B cell (primary cell): ENCODE measurements around the gene STMN3. TPM values are rescaled to one million over a fixed set of nuclear protein-coding genes. Genes with fewer than 3 reads are reported as not detected.

ENCODE experiments used
- ATAC-seq: fragments of 200-7000 bp; cut with Tn5 transposase; one replicate; pipeline ENCODE4 v1.10.0; 2021; ENCODE audit warnings: low read depth, mild to moderate bottlenecking, moderate number of reproducible peaks, moderate library complexity
- CTCF ChIA-PET: fragments of 350-600 bp; sonication (Branson Sonifier 250); formaldehyde crosslinking; loops from one replicate; lab custom pipeline; 2021; ENCODE audit warnings: antibody characterized with exemption, inconsistent platforms; lab: Charles Lee
- POLR2A ChIA-PET: fragments of 350-600 bp; sonication (Branson Sonifier 250); formaldehyde crosslinking; loops from one replicate; lab custom pipeline; 2021; ENCODE audit warnings: antibody characterized with exemption; lab: Charles Lee
- DNase-seq: peaks from one replicate; pipeline ENCODE4 v3.0.0; 2013
- H2AFZ ChIP-seq: 2 replicates; pipeline ENCODE4 v1.6.1; 2012; ENCODE audit warnings: mild to moderate bottlenecking, low read depth, low read length; ENCODE audit not compliant: insufficient read depth, poor library complexity, severe bottlenecking
- H3K27ac ChIP-seq, 2 donors: 1 replicate in 1 of 2; 2 replicates in 1 of 2; pipeline ENCODE4 v1.5.1; 2012 to 2013; ENCODE audit warnings: low read length in 2 of 2, mild to moderate bottlenecking in 2 of 2, moderate library complexity in 1 of 2
- H3K27me3 ChIP-seq, 4 experiments: fragments of 200-600 bp in 1 of 4; sonication (generic) in 1 of 4; replicated peaks in 1 of 4; 1 replicate in 2 of 4; 2 replicates in 2 of 4; pipeline versions ENCODE4 v1.6.1 to v1.7.0; 2013 to 2016; ENCODE audit warnings: low read length in 3 of 4, mild to moderate bottlenecking in 2 of 4, mixed read lengths in 1 of 4, moderate library complexity in 1 of 4; ENCODE audit not compliant: insufficient read depth in 4 of 4, control insufficient read depth in 3 of 4; ENCODE audit errors: control extremely low read depth in 1 of 4
- H3K36me3 ChIP-seq, 2 experiments: replicated peaks in 1 of 2; 1 replicate in 1 of 2; 2 replicates in 1 of 2; pipeline versions ENCODE4 v1.6.1 to v1.7.1; 2013; ENCODE audit warnings: low read length in 1 of 2; ENCODE audit not compliant: insufficient read depth in 2 of 2, control insufficient read depth in 1 of 2; ENCODE audit errors: control extremely low read depth in 1 of 2, extremely low read depth in 1 of 2
- H3K4me1 ChIP-seq, 2 donors: fragments of 200-600 bp in 1 of 2; sonication (generic) in 1 of 2; 1 replicate in 1 of 2; 2 replicates in 1 of 2; pipeline versions ENCODE4 v1.5.1 to v1.6.1; 2013 to 2017; ENCODE audit warnings: low read length in 2 of 2; ENCODE audit not compliant: control insufficient read depth in 2 of 2, insufficient read depth in 2 of 2
- H3K4me2 ChIP-seq: replicated peaks from 2 replicates; pipeline ENCODE3; 2012; ENCODE audit warnings: mild to moderate bottlenecking, low read depth, low read length; ENCODE audit not compliant: poor library complexity, severe bottlenecking
- H3K4me3 ChIP-seq, 5 experiments: fragments of 200-600 bp in 1 of 5; sonication (generic) in 1 of 5; 1 replicate in 3 of 5; 2 replicates in 2 of 5; pipeline versions ENCODE4 v1.5.1 to v1.7.0; 2011 to 2016; ENCODE audit warnings: low read length in 4 of 5, mild to moderate bottlenecking in 4 of 5, low read depth in 2 of 5, control low read depth in 1 of 5, moderate library complexity in 1 of 5; ENCODE audit not compliant: insufficient read depth in 1 of 5; ENCODE audit errors: control extremely low read depth in 1 of 5, extremely low read depth in 1 of 5
- H3K79me2 ChIP-seq: fragments of 200-600 bp; sonication (generic); one replicate; pipeline ENCODE4 v1.6.0; 2016; ENCODE audit warnings: low read length; ENCODE audit not compliant: control insufficient read depth, insufficient read depth
- H3K9ac ChIP-seq: fragments of 200-600 bp; sonication (generic); 2 replicates; pipeline ENCODE4 v1.6.1; 2017; ENCODE audit warnings: mild to moderate bottlenecking, low read length, moderate library complexity
- H3K9me3 ChIP-seq, 3 donors: one replicate each; pipeline versions ENCODE4 v1.6.1 to v1.7.1; 2013; ENCODE audit warnings: low read length in 2 of 3; ENCODE audit not compliant: control insufficient read depth in 2 of 3, insufficient read depth in 1 of 3; ENCODE audit errors: control extremely low read depth in 1 of 3
- H4K20me1 ChIP-seq: 2 replicates; pipeline ENCODE4 v1.6.0; 2012; ENCODE audit warnings: mild to moderate bottlenecking, low read length; ENCODE audit not compliant: insufficient read depth, control insufficient read depth, poor library complexity, severe bottlenecking
- H3K27ac Mint-ChIP-seq: one replicate; pipeline ENCODE4 v1.8.0; 2021; ENCODE audit warnings: mixed read lengths
- H3K27me3 Mint-ChIP-seq: one replicate; pipeline ENCODE4 v1.8.0; 2021; ENCODE audit warnings: mixed read lengths
- H3K4me1 Mint-ChIP-seq: one replicate; pipeline ENCODE4 v1.8.0; 2021; ENCODE audit warnings: mixed read lengths
- H3K4me3 Mint-ChIP-seq: one replicate; pipeline ENCODE4 v1.8.0; 2021; ENCODE audit warnings: mixed read lengths
- H3K9me3 Mint-ChIP-seq: one replicate; pipeline ENCODE4 v1.8.0; 2022; ENCODE audit warnings: mixed read lengths; ENCODE audit not compliant: insufficient read depth
- EZH2 ChIP-seq: IDR thresholded peaks from 2 replicates; pipeline ENCODE4 v1.6.1; 2012; ENCODE audit warnings: borderline replicate concordance, low read depth, mild to moderate bottlenecking, moderate library complexity, low read length; ENCODE audit not compliant: insufficient read depth, poor library complexity, severe bottlenecking
- WGBS: methylation state at CpG from one replicate; pipeline ENCODE4 v1.1.5; 2013; ENCODE audit warnings: missing lambda C conversion rate; ENCODE audit not compliant: insufficient coverage; 5-methylcytosine and 5-hydroxymethylcytosine counted together
- intact Hi-C: fragments of 100-400 bp; cut with micrococcal nuclease; formaldehyde crosslinking; loops from one replicate; pipeline ENCODE4 v1.10.0; 2022
- polyA plus RNA-seq: library from polyadenylated mRNA; depleted of rRNA; stranded (reverse); fragments of >200 nt; gene quantifications from 2 replicates; pipeline ENCODE4 v1.2.3, GENCODE V29; 2012
- total RNA-seq, 2 donors: library from RNA; stranded (reverse); fragments of 120-200 nt in 1 of 2; gene quantifications; 1 replicate in 1 of 2; 2 replicates in 1 of 2; pipeline versions ENCODE4 v1.2.3 to v1.2.4, GENCODE V29; 2013 to 2022
- TF ChIP-seq, protein P1 (sequence below): fragments of 200-600 bp; IDR thresholded peaks from one replicate; pipeline ENCODE4 v1.8.0; 2022; ENCODE audit warnings: antibody characterized with exemption, mild to moderate bottlenecking

The STMN3 gene
- total and polyA plus RNA-seq, 2 donors (not counting 1 experiment from before 2014, with no cell fraction given): 35.0 to 59.4 TPM

DNA sequence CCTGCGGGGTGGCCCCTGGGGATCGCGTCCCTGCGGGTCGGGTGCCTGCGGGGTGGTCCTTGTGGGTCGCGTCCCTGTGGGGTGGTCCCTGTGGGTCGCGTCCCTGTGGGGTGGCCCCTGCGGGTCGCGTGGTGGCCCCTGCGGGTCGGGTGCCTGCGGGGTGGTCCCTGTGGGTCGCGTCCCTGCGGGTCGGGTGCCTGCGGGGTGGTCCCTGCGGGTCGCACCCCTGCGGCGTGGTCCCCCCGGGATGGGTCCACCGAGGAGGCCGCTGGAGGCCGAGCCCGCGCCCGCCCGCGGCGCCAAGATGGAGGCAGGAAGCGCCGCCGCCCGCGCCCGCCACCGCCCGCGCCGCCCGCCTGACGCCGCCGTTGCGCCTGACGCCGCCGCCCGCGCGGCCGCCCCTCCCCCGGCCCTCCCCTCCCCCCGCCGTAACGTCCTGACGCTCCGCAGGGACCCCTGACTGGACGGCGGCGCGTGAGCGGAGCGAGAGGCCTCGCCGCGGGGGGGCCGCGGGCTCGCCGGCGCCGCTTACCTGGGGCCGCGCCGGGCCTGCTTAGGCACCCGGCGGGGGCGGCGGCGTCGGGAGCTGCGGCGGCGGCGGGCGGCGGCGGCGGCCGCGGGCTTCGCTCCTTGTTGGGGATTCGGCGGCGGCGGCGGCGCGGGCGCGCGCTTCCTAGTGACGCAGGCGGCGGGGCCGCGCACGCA is 26.6 kb downstream of the STMN3 start, which contains the start of gene GMEB2:
GMEB2 (minus strand) TSS at position 678 of the 705 bp plus-strand sequence. CDS start 7,704 bp downstream, outside the sequence.
- peaks cover 69% of the 10 kb centered on the region for H3K79me2 ChIP-seq

More for the DNA sequence above, 26.6 kb downstream of the STMN3 start, which contains the start of gene GMEB2:
- H3K4me2 ChIP-seq: peak within 1 kb of the TSS; percentile 97
- H3K9ac ChIP-seq: peak within 1 kb of the TSS; percentile 90
- DNase-seq: no peak
- Mint-ChIP-seq H3K9me3 (no peaks in the 10 kb centered on the region), H3K27ac (peak within 1 kb of the TSS; percentile 95), H3K4me1 (peaks cover 34% of the 10 kb centered on the region), H3K27me3 (no peaks in the 10 kb centered on the region), H3K4me3 (peak within 1 kb of the TSS; percentile 95)
- TF ChIP-seq, protein P1, sequence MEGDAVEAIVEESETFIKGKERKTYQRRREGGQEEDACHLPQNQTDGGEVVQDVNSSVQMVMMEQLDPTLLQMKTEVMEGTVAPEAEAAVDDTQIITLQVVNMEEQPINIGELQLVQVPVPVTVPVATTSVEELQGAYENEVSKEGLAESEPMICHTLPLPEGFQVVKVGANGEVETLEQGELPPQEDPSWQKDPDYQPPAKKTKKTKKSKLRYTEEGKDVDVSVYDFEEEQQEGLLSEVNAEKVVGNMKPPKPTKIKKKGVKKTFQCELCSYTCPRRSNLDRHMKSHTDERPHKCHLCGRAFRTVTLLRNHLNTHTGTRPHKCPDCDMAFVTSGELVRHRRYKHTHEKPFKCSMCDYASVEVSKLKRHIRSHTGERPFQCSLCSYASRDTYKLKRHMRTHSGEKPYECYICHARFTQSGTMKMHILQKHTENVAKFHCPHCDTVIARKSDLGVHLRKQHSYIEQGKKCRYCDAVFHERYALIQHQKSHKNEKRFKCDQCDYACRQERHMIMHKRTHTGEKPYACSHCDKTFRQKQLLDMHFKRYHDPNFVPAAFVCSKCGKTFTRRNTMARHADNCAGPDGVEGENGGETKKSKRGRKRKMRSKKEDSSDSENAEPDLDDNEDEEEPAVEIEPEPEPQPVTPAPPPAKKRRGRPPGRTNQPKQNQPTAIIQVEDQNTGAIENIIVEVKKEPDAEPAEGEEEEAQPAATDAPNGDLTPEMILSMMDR: no peak
- no peak for TF ChIP-seq EZH2
- ATAC-seq: peak; percentile 62
- CTCF ChIA-PET: interaction anchor here (1.0 to 2.6 kb wide), 6 partner anchors 8 to 32 kb away, joined by 3 to 20 read pairs (median 4); partner anchors contain the start of gene RTEL1
- H3K36me3 ChIP-seq: peaks cover 0 to 12% of the 10 kb centered on the region in 2 experiments
- H2AFZ ChIP-seq: peak within 1 kb of the TSS; percentile 83
- peak within 1 kb of the TSS; percentile 64 to 90 (median 87) for H3K4me3 ChIP-seq
- under 1% methylated on average over 109 of the region's 114 CpGs for WGBS
- H4K20me1 ChIP-seq: peaks cover 6% of the 10 kb centered on the region
- intact Hi-C loops: loop anchor here (1.0 to 2.0 kb wide), 5 partner anchors 9 to 270 kb away; partner anchors contain the start of genes PPDPF and RTEL1
- peak within 1 kb of the TSS; percentile 75 to 96 for H3K27ac ChIP-seq
- no peaks in the 10 kb centered on the region for H3K9me3 ChIP-seq
- POLR2A ChIA-PET: interaction anchor here (0.6 to 2.8 kb wide), 16 partner anchors 9 to 276 kb away, joined by 3 to 92 read pairs (median 5); partner anchors contain the start of genes ARFRP1, LIME1, PPDPF and RTEL1
- no peaks in the 10 kb centered on the region for H3K27me3 ChIP-seq
- peaks cover 30 to 42% of the 10 kb centered on the region in 2 donors for H3K4me1 ChIP-seq
